B cell (primary cell): ENCODE measurements around the gene DDX10. TPM values are rescaled to one million over a fixed set of nuclear protein-coding genes. Genes with fewer than 3 reads are reported as not detected.

ENCODE experiments used
- ATAC-seq: fragments of 200-7000 bp; cut with Tn5 transposase; one replicate; pipeline ENCODE4 v1.10.0; 2021; ENCODE audit warnings: low read depth, mild to moderate bottlenecking, moderate number of reproducible peaks, moderate library complexity
- CTCF ChIA-PET: fragments of 350-600 bp; sonication (Branson Sonifier 250); formaldehyde crosslinking; loops from one replicate; lab custom pipeline; 2021; ENCODE audit warnings: antibody characterized with exemption, inconsistent platforms; lab: Charles Lee
- POLR2A ChIA-PET: fragments of 350-600 bp; sonication (Branson Sonifier 250); formaldehyde crosslinking; loops from one replicate; lab custom pipeline; 2021; ENCODE audit warnings: antibody characterized with exemption; lab: Charles Lee
- DNase-seq: peaks from one replicate; pipeline ENCODE4 v3.0.0; 2013
- H2AFZ ChIP-seq: 2 replicates; pipeline ENCODE4 v1.6.1; 2012; ENCODE audit warnings: mild to moderate bottlenecking, low read depth, low read length; ENCODE audit not compliant: insufficient read depth, poor library complexity, severe bottlenecking
- H3K27ac ChIP-seq, 2 donors: 1 replicate in 1 of 2; 2 replicates in 1 of 2; pipeline ENCODE4 v1.5.1; 2012 to 2013; ENCODE audit warnings: low read length in 2 of 2, mild to moderate bottlenecking in 2 of 2, moderate library complexity in 1 of 2
- H3K27me3 ChIP-seq, 4 experiments: fragments of 200-600 bp in 1 of 4; sonication (generic) in 1 of 4; replicated peaks in 1 of 4; 1 replicate in 2 of 4; 2 replicates in 2 of 4; pipeline versions ENCODE4 v1.6.1 to v1.7.0; 2013 to 2016; ENCODE audit warnings: low read length in 3 of 4, mild to moderate bottlenecking in 2 of 4, mixed read lengths in 1 of 4, moderate library complexity in 1 of 4; ENCODE audit not compliant: insufficient read depth in 4 of 4, control insufficient read depth in 3 of 4; ENCODE audit errors: control extremely low read depth in 1 of 4
- H3K36me3 ChIP-seq, 2 experiments: replicated peaks in 1 of 2; 1 replicate in 1 of 2; 2 replicates in 1 of 2; pipeline versions ENCODE4 v1.6.1 to v1.7.1; 2013; ENCODE audit warnings: low read length in 1 of 2; ENCODE audit not compliant: insufficient read depth in 2 of 2, control insufficient read depth in 1 of 2; ENCODE audit errors: control extremely low read depth in 1 of 2, extremely low read depth in 1 of 2
- H3K4me1 ChIP-seq, 2 donors: fragments of 200-600 bp in 1 of 2; sonication (generic) in 1 of 2; 1 replicate in 1 of 2; 2 replicates in 1 of 2; pipeline versions ENCODE4 v1.5.1 to v1.6.1; 2013 to 2017; ENCODE audit warnings: low read length in 2 of 2; ENCODE audit not compliant: control insufficient read depth in 2 of 2, insufficient read depth in 2 of 2
- H3K4me2 ChIP-seq: replicated peaks from 2 replicates; pipeline ENCODE3; 2012; ENCODE audit warnings: mild to moderate bottlenecking, low read depth, low read length; ENCODE audit not compliant: poor library complexity, severe bottlenecking
- H3K4me3 ChIP-seq, 5 experiments: fragments of 200-600 bp in 1 of 5; sonication (generic) in 1 of 5; 1 replicate in 3 of 5; 2 replicates in 2 of 5; pipeline versions ENCODE4 v1.5.1 to v1.7.0; 2011 to 2016; ENCODE audit warnings: low read length in 4 of 5, mild to moderate bottlenecking in 4 of 5, low read depth in 2 of 5, control low read depth in 1 of 5, moderate library complexity in 1 of 5; ENCODE audit not compliant: insufficient read depth in 1 of 5; ENCODE audit errors: control extremely low read depth in 1 of 5, extremely low read depth in 1 of 5
- H3K79me2 ChIP-seq: fragments of 200-600 bp; sonication (generic); one replicate; pipeline ENCODE4 v1.6.0; 2016; ENCODE audit warnings: low read length; ENCODE audit not compliant: control insufficient read depth, insufficient read depth
- H3K9ac ChIP-seq: fragments of 200-600 bp; sonication (generic); 2 replicates; pipeline ENCODE4 v1.6.1; 2017; ENCODE audit warnings: mild to moderate bottlenecking, low read length, moderate library complexity
- H3K9me3 ChIP-seq, 3 donors: one replicate each; pipeline versions ENCODE4 v1.6.1 to v1.7.1; 2013; ENCODE audit warnings: low read length in 2 of 3; ENCODE audit not compliant: control insufficient read depth in 2 of 3, insufficient read depth in 1 of 3; ENCODE audit errors: control extremely low read depth in 1 of 3
- H4K20me1 ChIP-seq: 2 replicates; pipeline ENCODE4 v1.6.0; 2012; ENCODE audit warnings: mild to moderate bottlenecking, low read length; ENCODE audit not compliant: insufficient read depth, control insufficient read depth, poor library complexity, severe bottlenecking
- H3K27ac Mint-ChIP-seq: one replicate; pipeline ENCODE4 v1.8.0; 2021; ENCODE audit warnings: mixed read lengths
- H3K27me3 Mint-ChIP-seq: one replicate; pipeline ENCODE4 v1.8.0; 2021; ENCODE audit warnings: mixed read lengths
- H3K4me1 Mint-ChIP-seq: one replicate; pipeline ENCODE4 v1.8.0; 2021; ENCODE audit warnings: mixed read lengths
- H3K4me3 Mint-ChIP-seq: one replicate; pipeline ENCODE4 v1.8.0; 2021; ENCODE audit warnings: mixed read lengths
- H3K9me3 Mint-ChIP-seq: one replicate; pipeline ENCODE4 v1.8.0; 2022; ENCODE audit warnings: mixed read lengths; ENCODE audit not compliant: insufficient read depth
- CTCF ChIP-seq: fragments of 200-600 bp; IDR thresholded peaks from one replicate; pipeline ENCODE4 v1.8.0; 2022; ENCODE audit warnings: antibody characterized with exemption, mild to moderate bottlenecking
- EZH2 ChIP-seq: IDR thresholded peaks from 2 replicates; pipeline ENCODE4 v1.6.1; 2012; ENCODE audit warnings: borderline replicate concordance, low read depth, mild to moderate bottlenecking, moderate library complexity, low read length; ENCODE audit not compliant: insufficient read depth, poor library complexity, severe bottlenecking
- WGBS: methylation state at CpG from one replicate; pipeline ENCODE4 v1.1.5; 2013; ENCODE audit warnings: missing lambda C conversion rate; ENCODE audit not compliant: insufficient coverage; 5-methylcytosine and 5-hydroxymethylcytosine counted together
- intact Hi-C: fragments of 100-400 bp; cut with micrococcal nuclease; formaldehyde crosslinking; loops from one replicate; pipeline ENCODE4 v1.10.0; 2022
- polyA plus RNA-seq: library from polyadenylated mRNA; depleted of rRNA; stranded (reverse); fragments of >200 nt; gene quantifications from 2 replicates; pipeline ENCODE4 v1.2.3, GENCODE V29; 2012
- total RNA-seq, 2 donors: library from RNA; stranded (reverse); fragments of 120-200 nt in 1 of 2; gene quantifications; 1 replicate in 1 of 2; 2 replicates in 1 of 2; pipeline versions ENCODE4 v1.2.3 to v1.2.4, GENCODE V29; 2013 to 2022

DDX10 gene
- total and polyA plus RNA-seq, 2 donors (not counting 1 experiment from before 2014, with no cell fraction given), result 15.6 to 30.6 TPM

GRCh38 chr11:108836541-108836940, 171.7 kb downstream of the DDX10 start:
- peaks cover 10 to 13% of the 10 kb centered on the region in 2 experiments for H3K36me3 ChIP-seq
- H3K27ac ChIP-seq, result no peak overlapping the region
- no peaks in the 10 kb centered on the region for H4K20me1 ChIP-seq
- H3K4me2 ChIP-seq, result no peak overlapping the region
- H2AFZ ChIP-seq, result no peak overlapping the region
- H3K9me3 Mint-ChIP-seq, result no peaks in the 10 kb centered on the region
- no peak overlapping the region for H3K4me3 Mint-ChIP-seq
- H3K9ac ChIP-seq, result no peak overlapping the region
- TF ChIP-seq EZH2, result no peak
- no peak for TF ChIP-seq CTCF
- H3K4me3 ChIP-seq, result no peak overlapping the region
- DNase-seq, result no peak
- intact Hi-C loops, result no loop called here
- H3K79me2 ChIP-seq, result peaks cover 2% of the 10 kb centered on the region
- H3K9me3 ChIP-seq, result no peaks in the 10 kb centered on the region
- H3K27ac Mint-ChIP-seq, result no peak overlapping the region
- POLR2A ChIA-PET, result no interaction called here
- ATAC-seq, result no peak
- peaks cover 7% of the 10 kb centered on the region for H3K4me1 Mint-ChIP-seq
- WGBS, result 100% methylated on average over 3 of the region's 7 CpGs
- no peaks in the 10 kb centered on the region for H3K27me3 ChIP-seq
- no peaks in the 10 kb centered on the region for H3K27me3 Mint-ChIP-seq
- CTCF ChIA-PET, result no interaction called here
- no peaks in the 10 kb centered on the region for H3K4me1 ChIP-seq

- Histone ChIP-seq H3K4me3 (no peak overlapping the region), H3K9me3 (no peaks in the 10 kb centered on the region), H3K4me1 (no peaks in the 10 kb centered on the region), H4K20me1 (no peaks in the 10 kb centered on the region), H3K27ac (no peak overlapping the region), H3K79me2 (peaks cover 2% of the 10 kb centered on the region), H3K27me3 (no peaks in the 10 kb centered on the region), H3K9ac (no peak overlapping the region), H3K4me2 (no peak overlapping the region), H3K36me3 (peaks cover 13% of the 10 kb centered on the region in 2 experiments), H2AFZ (no peak overlapping the region)
- Mint-ChIP-seq H3K4me3 (no peak overlapping the region), H3K9me3 (no peaks in the 10 kb centered on the region), H3K27me3 (no peaks in the 10 kb centered on the region), H3K4me1 (peaks cover 5% of the 10 kb centered on the region), H3K27ac (no peak overlapping the region)
- DNase-seq (no peak), ATAC-seq (no peak)
- TF ChIP-seq CTCF, result no peak
- intact Hi-C loops, result no loop called here
- WGBS, result no CpG with 5 or more reads among the region's 3 CpGs
- POLR2A ChIA-PET, result no interaction called here
- CTCF ChIA-PET, result no interaction called here
These were observed 173.4 kb downstream of the DDX10 start for GRCh38 chr11:108838102-108838791.
